HepG2 (cell line): Measurements from ENCODE around the gene PUM1. TPM values are rescaled to one million over a fixed set of nuclear protein-coding genes. Genes with fewer than 3 reads are reported as not detected.

ENCODE experiments used
- ATAC-seq: fragments of 200-7000 bp; cut with Tn5 transposase; 3 replicates; pipeline ENCODE4 v1.9.1; 2020; ENCODE audit warnings: mild to moderate bottlenecking, moderate library complexity
- BruUV-seq: library from RNA; stranded (reverse); fragments of 400-500 nt; replicated peaks from 2 replicates; lab custom pipeline; 2021; lab: Mats Ljungman, UMichigan
- CTCF ChIA-PET: fragments of 300-600 bp; formaldehyde crosslinking; extraction: SDS; loops from one replicate; lab custom pipeline; 2021; ENCODE audit warnings: low total read pairs, inconsistent platforms, low intra/inter-chr PET ratio; lab: Yijun Ruan, JAX
- POLR2A ChIA-PET: fragments of 350-600 bp; sonication (Branson Sonifier 250); formaldehyde crosslinking; loops from one replicate; lab custom pipeline; 2020; ENCODE audit warnings: antibody characterized with exemption, inconsistent platforms; lab: Yijun Ruan, JAX
- DNase-seq: peaks from one replicate; pipeline ENCODE4 v3.0.0-alpha.2; 2015; ENCODE audit warnings: low spot score
- FAIRE-seq: peaks from 3 replicates; lab custom pipeline; 2011; peaks lifted over from hg19 to GRCh38; lab: Jason Lieb, UNC
- H2AFZ ChIP-seq: one replicate; pipeline ENCODE4 v1.6.1; 2011; ENCODE audit warnings: low read length, inconsistent platforms
- H3K27ac ChIP-seq: fragments of 300-600 bp; 3 replicates; pipeline ENCODE4 v1.8.0; 2011; ENCODE audit warnings: mixed run types, mild to moderate bottlenecking, mixed read lengths, low read length, inconsistent platforms; ENCODE audit not compliant: insufficient read depth; ENCODE audit errors: extremely low read length
- H3K27me3 ChIP-seq, 2 experiments: fragments of 200-600 bp in 1 of 2; 2 replicates in 1 of 2; 3 replicates in 1 of 2; pipeline versions ENCODE4 v1.6.0 to v1.8.0; 2011; ENCODE audit warnings: low read length in 2 of 2, mild to moderate bottlenecking in 2 of 2, moderate library complexity in 2 of 2, inconsistent platforms in 1 of 2; ENCODE audit not compliant: insufficient read depth in 2 of 2, control insufficient read depth in 1 of 2
- H3K36me3 ChIP-seq, 2 experiments: fragments of 200-600 bp in 1 of 2; replicated peaks in 1 of 2; 2 replicates in 1 of 2; 3 replicates in 1 of 2; pipeline versions ENCODE4 v1.5.1 to v1.8.0; 2011; ENCODE audit warnings: low read length in 2 of 2, inconsistent platforms in 1 of 2; ENCODE audit not compliant: insufficient read depth in 2 of 2, control insufficient read depth in 1 of 2
- H3K4me1 ChIP-seq: 2 replicates; pipeline ENCODE4 v1.5.1; 2012; ENCODE audit warnings: low read length, inconsistent platforms; ENCODE audit not compliant: insufficient read depth
- H3K4me2 ChIP-seq: 2 replicates; pipeline ENCODE4 v1.6.0; 2011; ENCODE audit warnings: low read depth, low read length, inconsistent platforms
- H3K4me3 ChIP-seq, 3 experiments: fragments of 200-600 bp in 1 of 3; sonication (generic), shearing (Covaris generic) in 1 of 3; replicated peaks in 1 of 3; 2 replicates each; pipeline ENCODE4 v1.5.1; 2011 to 2016; ENCODE audit warnings: low read length in 3 of 3, inconsistent platforms in 2 of 3, low read depth in 2 of 3, mild to moderate bottlenecking in 2 of 3, control low read depth in 1 of 3, mixed read lengths in 1 of 3; ENCODE audit not compliant: insufficient read depth in 1 of 3
- H3K79me2 ChIP-seq: one replicate; pipeline ENCODE4 v1.6.1; 2011; ENCODE audit warnings: low read length, inconsistent platforms; ENCODE audit not compliant: insufficient read depth
- H3K9ac ChIP-seq: 2 replicates; pipeline ENCODE4 v1.6.0; 2011; ENCODE audit warnings: mild to moderate bottlenecking, low read depth, low read length, inconsistent platforms; ENCODE audit not compliant: insufficient read depth
- H3K9me3 ChIP-seq: 2 replicates; pipeline ENCODE4 v1.5.1; 2012; ENCODE audit warnings: mild to moderate bottlenecking, low read length
- H4K20me1 ChIP-seq: 2 replicates; pipeline ENCODE4 v1.6.0; 2011; ENCODE audit warnings: inconsistent platforms, mild to moderate bottlenecking, low read length, moderate library complexity; ENCODE audit not compliant: insufficient read depth
- ARHGAP35 ChIP-seq: sonication (generic); formaldehyde crosslinking; IDR thresholded peaks from 2 replicates; pipeline ENCODE4 v1.9.0; 2022; ENCODE audit warnings: mild to moderate bottlenecking, inconsistent platforms, moderate library complexity, missing genetic modification reagents, borderline replicate concordance
- HMG20B ChIP-seq: conservative IDR thresholded peaks from 2 replicates; pipeline ENCODE4 v1.6.1; 2016; ENCODE audit warnings: missing genetic modification reagents, missing compliant biosample characterization
- ONECUT2 ChIP-seq: sonication (generic); formaldehyde crosslinking; IDR thresholded peaks from 2 replicates; pipeline ENCODE4 v1.4.0; 2020; ENCODE audit warnings: missing genetic modification reagents
- RARG ChIP-seq: sonication (generic); formaldehyde crosslinking; IDR thresholded peaks from 2 replicates; pipeline ENCODE4 v1.4.0; 2020; ENCODE audit warnings: low read depth, mild to moderate bottlenecking, missing genetic modification reagents
- STAT5B ChIP-seq: sonication (generic); formaldehyde crosslinking; IDR thresholded peaks from 2 replicates; pipeline ENCODE4 v1.4.0; 2020; ENCODE audit warnings: missing genetic modification reagents
- TBP ChIP-seq: sonication (generic); formaldehyde crosslinking; IDR thresholded peaks from 2 replicates; pipeline ENCODE4 v1.5.0; 2020; ENCODE audit warnings: missing genetic modification reagents
- XBP1 ChIP-seq: sonication (generic); formaldehyde crosslinking; IDR thresholded peaks from 2 replicates; pipeline ENCODE4 v1.5.0; 2020; ENCODE audit warnings: missing genetic modification reagents
- XRCC5 ChIP-seq: fragments of 200-400 bp; formaldehyde crosslinking; optimal IDR thresholded peaks from 2 replicates; pipeline ENCODE3; 2017; ENCODE audit warnings: mild to moderate bottlenecking, low read length
- ZNF160 ChIP-seq: sonication (generic); formaldehyde crosslinking; IDR thresholded peaks from 2 replicates; pipeline ENCODE4 v1.8.0; 2022; ENCODE audit warnings: mild to moderate bottlenecking, inconsistent platforms, missing genetic modification reagents
- ZNF441 ChIP-seq: sonication (generic); formaldehyde crosslinking; IDR thresholded peaks from 2 replicates; pipeline ENCODE4 v1.7.0; 2021; ENCODE audit warnings: missing genetic modification reagents, borderline replicate concordance
- ZNF547 ChIP-seq: sonication (generic); formaldehyde crosslinking; IDR thresholded peaks from 2 replicates; pipeline ENCODE4 v1.5.1; 2020; ENCODE audit warnings: mild to moderate bottlenecking, missing genetic modification reagents
- WGBS: methylation state at CpG from one replicate; pipeline ENCODE4 v1.1.6; 2017; ENCODE audit warnings: low lambda C conversion rate; 5-methylcytosine and 5-hydroxymethylcytosine counted together
- in situ Hi-C: cut with HindIII; loops from 2 replicates; pipeline ENCODE4 v1.10.0; 2017; ENCODE audit warnings: low pct_unique_long_range_greater_than_20kb; ENCODE audit not compliant: extremely low pct_ligation_motif_present
- intact Hi-C: fragments of 100-400 bp; cut with micrococcal nuclease; formaldehyde crosslinking; loops from one replicate; pipeline ENCODE4 v1.10.0; 2022; ENCODE audit not compliant: unreplicated experiment
- polyA plus RNA-seq, 8 experiments: library from polyadenylated mRNA; depleted of rRNA in 3 of 8; stranded (reverse) in 7 of 8; unstranded in 1 of 8; fragments of >200 nt; fragmentation: Illumina TruSeq in 4 of 8; extraction: Trizol in 4 of 8; gene quantifications; 2 replicates each; pipeline versions ENCODE4 v1.2.1 to v1.2.3, GENCODE V29; 2011 to 2016; ENCODE audit warnings: low read depth in 4 of 8, missing spikeins in 1 of 8, mixed read lengths in 1 of 8; ENCODE audit not compliant: insufficient read depth in 1 of 8
- total RNA-seq, 5 experiments: library from RNA; depleted of rRNA; stranded (reverse); fragments of >200 nt; fragmentation: Illumina TruSeq; extraction: Trizol; gene quantifications; 2 replicates each; pipeline ENCODE4 v1.2.3, GENCODE V29; 2016; ENCODE audit warnings: low read depth in 1 of 5
- TF ChIP-seq, protein P1 (sequence below): sonication (generic); formaldehyde crosslinking; IDR thresholded peaks from 2 replicates; pipeline ENCODE4 v1.4.0; 2020; ENCODE audit warnings: missing genetic modification reagents
- TF ChIP-seq, protein P2 (sequence below): sonication (generic); formaldehyde crosslinking; IDR thresholded peaks from 2 replicates; pipeline ENCODE4 v1.5.0; 2020; ENCODE audit warnings: mild to moderate bottlenecking, missing genetic modification reagents
- TF ChIP-seq, protein P3 (sequence below): sonication (generic); formaldehyde crosslinking; IDR thresholded peaks from 2 replicates; pipeline ENCODE4 v1.4.0; 2020; ENCODE audit warnings: mild to moderate bottlenecking, low read depth, missing genetic modification reagents
- TF ChIP-seq, protein P4 (sequence below): sonication (generic); formaldehyde crosslinking; IDR thresholded peaks from 2 replicates; pipeline ENCODE4 v1.9.0; 2021; ENCODE audit warnings: missing genetic modification reagents, borderline replicate concordance

PUM1 gene
- total and polyA plus RNA-seq, 2 of the 13 experiments (the other 11 are each of a cell fraction or from before 2014, with no cell fraction given), result 64.7 to 91.0 TPM

DNA sequence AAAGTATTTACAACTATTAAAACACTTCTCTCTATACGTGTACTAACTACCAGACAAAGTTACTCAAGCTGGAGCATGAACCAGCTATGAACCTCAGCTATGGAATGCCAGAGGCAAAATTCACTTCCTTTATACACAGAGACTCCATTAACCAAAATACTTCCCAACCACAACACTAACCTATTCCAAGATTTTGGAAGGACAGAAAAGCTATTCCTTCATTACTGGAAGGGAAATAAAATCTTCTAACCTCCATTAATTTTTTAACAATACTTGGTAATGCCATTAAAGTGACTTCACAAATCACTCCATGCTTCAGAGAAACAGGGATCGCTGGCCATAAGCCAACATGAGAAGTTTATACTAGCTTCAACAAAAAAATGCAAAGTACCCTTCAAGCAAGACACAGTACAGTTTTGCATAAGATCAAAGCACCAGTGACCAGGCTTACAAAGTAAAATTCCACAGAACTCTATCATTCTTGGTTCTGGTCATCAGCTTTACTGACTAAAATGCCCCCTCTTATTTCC lies 58.0 kb downstream of the PUM1 start:
- Histone ChIP-seq H3K9me3 (no peaks in the 10 kb centered on the region), H3K9ac (no peak overlapping the region), H3K79me2 (peaks cover 99% of the 10 kb centered on the region), H4K20me1 (peaks cover 95% of the 10 kb centered on the region), H3K4me3 (no peak overlapping the region), H3K4me1 (peaks cover 27% of the 10 kb centered on the region), H3K27ac (no peak overlapping the region), H3K4me2 (no peak overlapping the region), H3K27me3 (no peaks in the 10 kb centered on the region), H3K36me3 (peaks cover 26 to 66% of the 10 kb centered on the region in 2 experiments), H2AFZ (no peak overlapping the region)
- in situ Hi-C loops, result no loop called here
- BruUV-seq, result no TSS peak
- 98% methylated on average over 2 of the region's 2 CpGs for WGBS
- no peak for DNase-seq
- ChIA-PET CTCF (no interaction called here), POLR2A (no interaction called here)
- intact Hi-C loops, result no loop called here
- no peak for ATAC-seq
- no peak for FAIRE-seq
- TF ChIP-seq, protein P1, sequence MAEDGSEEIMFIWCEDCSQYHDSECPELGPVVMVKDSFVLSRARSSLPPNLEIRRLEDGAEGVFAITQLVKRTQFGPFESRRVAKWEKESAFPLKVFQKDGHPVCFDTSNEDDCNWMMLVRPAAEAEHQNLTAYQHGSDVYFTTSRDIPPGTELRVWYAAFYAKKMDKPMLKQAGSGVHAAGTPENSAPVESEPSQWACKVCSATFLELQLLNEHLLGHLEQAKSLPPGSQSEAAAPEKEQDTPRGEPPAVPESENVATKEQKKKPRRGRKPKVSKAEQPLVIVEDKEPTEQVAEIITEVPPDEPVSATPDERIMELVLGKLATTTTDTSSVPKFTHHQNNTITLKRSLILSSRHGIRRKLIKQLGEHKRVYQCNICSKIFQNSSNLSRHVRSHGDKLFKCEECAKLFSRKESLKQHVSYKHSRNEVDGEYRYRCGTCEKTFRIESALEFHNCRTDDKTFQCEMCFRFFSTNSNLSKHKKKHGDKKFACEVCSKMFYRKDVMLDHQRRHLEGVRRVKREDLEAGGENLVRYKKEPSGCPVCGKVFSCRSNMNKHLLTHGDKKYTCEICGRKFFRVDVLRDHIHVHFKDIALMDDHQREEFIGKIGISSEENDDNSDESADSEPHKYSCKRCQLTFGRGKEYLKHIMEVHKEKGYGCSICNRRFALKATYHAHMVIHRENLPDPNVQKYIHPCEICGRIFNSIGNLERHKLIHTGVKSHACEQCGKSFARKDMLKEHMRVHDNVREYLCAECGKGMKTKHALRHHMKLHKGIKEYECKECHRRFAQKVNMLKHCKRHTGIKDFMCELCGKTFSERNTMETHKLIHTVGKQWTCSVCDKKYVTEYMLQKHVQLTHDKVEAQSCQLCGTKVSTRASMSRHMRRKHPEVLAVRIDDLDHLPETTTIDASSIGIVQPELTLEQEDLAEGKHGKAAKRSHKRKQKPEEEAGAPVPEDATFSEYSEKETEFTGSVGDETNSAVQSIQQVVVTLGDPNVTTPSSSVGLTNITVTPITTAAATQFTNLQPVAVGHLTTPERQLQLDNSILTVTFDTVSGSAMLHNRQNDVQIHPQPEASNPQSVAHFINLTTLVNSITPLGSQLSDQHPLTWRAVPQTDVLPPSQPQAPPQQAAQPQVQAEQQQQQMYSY (CRISPR knock-in tag), result no peak
- TF ChIP-seq ZNF547 (CRISPR knock-in tag) (no peak), STAT5B (CRISPR knock-in tag) (no peak), XRCC5 (no peak), HMG20B (CRISPR knock-in tag) (no peak), TBP (CRISPR knock-in tag) (no peak), ZNF160 (CRISPR knock-in tag) (no peak), RARG (CRISPR knock-in tag) (no peak), ONECUT2 (no peak), ZNF441 (CRISPR knock-in tag) (no peak), ARHGAP35 (CRISPR knock-in tag) (no peak), XBP1 (CRISPR knock-in tag) (no peak)
- TF ChIP-seq, protein P2, sequence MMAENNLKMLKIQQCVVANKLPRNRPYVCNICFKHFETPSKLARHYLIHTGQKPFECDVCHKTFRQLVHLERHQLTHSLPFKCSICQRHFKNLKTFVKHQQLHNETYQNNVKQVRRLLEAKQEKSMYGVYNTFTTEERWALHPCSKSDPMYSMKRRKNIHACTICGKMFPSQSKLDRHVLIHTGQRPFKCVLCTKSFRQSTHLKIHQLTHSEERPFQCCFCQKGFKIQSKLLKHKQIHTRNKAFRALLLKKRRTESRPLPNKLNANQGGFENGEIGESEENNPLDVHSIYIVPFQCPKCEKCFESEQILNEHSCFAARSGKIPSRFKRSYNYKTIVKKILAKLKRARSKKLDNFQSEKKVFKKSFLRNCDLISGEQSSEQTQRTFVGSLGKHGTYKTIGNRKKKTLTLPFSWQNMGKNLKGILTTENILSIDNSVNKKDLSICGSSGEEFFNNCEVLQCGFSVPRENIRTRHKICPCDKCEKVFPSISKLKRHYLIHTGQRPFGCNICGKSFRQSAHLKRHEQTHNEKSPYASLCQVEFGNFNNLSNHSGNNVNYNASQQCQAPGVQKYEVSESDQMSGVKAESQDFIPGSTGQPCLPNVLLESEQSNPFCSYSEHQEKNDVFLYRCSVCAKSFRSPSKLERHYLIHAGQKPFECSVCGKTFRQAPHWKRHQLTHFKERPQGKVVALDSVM (CRISPR knock-in tag), result no peak
- TF ChIP-seq, protein P3, sequence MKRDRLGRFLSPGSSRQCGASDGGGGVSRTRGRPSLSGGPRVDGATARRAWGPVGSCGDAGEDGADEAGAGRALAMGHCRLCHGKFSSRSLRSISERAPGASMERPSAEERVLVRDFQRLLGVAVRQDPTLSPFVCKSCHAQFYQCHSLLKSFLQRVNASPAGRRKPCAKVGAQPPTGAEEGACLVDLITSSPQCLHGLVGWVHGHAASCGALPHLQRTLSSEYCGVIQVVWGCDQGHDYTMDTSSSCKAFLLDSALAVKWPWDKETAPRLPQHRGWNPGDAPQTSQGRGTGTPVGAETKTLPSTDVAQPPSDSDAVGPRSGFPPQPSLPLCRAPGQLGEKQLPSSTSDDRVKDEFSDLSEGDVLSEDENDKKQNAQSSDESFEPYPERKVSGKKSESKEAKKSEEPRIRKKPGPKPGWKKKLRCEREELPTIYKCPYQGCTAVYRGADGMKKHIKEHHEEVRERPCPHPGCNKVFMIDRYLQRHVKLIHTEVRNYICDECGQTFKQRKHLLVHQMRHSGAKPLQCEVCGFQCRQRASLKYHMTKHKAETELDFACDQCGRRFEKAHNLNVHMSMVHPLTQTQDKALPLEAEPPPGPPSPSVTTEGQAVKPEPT, result no peak
- TF ChIP-seq, protein P4, sequence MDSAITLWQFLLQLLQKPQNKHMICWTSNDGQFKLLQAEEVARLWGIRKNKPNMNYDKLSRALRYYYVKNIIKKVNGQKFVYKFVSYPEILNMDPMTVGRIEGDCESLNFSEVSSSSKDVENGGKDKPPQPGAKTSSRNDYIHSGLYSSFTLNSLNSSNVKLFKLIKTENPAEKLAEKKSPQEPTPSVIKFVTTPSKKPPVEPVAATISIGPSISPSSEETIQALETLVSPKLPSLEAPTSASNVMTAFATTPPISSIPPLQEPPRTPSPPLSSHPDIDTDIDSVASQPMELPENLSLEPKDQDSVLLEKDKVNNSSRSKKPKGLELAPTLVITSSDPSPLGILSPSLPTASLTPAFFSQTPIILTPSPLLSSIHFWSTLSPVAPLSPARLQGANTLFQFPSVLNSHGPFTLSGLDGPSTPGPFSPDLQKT (CRISPR knock-in tag), result no peak
